ENCODE measurements around the gene AMOTL1.
"Not testable (repeated sequence)": the region's sequence is repeated elsewhere in the genome, so short reads cannot be mapped to it uniquely, and the experiment has no call there.

The AMOTL1 gene

DNA sequence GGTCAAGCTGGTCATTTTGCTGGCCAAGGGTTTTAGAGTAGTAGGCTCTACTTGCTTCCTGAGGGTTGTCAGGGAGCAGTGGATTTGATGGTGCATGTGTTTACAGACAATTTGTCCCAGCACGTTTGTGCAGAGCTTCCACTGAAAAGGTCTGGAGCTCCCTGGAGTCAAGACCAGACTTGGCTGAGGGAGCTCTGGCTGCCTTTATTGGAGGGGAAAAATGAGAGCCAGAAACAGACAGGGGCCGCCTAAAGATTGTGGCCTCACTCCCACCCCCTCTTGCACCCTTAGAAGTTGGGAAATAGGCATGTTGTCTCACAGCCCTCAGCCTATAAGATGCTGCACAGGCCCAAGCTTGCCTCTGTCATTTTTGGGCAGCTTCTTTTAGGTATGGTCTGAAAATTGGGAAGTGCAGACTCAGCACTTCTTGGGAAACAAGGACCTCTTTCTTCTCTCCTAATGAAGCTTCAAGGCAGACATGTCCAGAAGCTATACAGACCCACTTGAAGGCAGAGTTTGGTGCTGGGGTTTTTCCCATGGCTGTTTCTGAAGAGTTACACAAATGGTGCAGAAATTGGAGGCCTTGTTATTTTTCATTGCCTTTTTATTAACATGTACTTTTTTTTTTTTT lies 55.1 kb downstream of the AMOTL1 start:
- no peak for DNase-seq (ENCODE audit: low read depth, low spot score)

DNA sequence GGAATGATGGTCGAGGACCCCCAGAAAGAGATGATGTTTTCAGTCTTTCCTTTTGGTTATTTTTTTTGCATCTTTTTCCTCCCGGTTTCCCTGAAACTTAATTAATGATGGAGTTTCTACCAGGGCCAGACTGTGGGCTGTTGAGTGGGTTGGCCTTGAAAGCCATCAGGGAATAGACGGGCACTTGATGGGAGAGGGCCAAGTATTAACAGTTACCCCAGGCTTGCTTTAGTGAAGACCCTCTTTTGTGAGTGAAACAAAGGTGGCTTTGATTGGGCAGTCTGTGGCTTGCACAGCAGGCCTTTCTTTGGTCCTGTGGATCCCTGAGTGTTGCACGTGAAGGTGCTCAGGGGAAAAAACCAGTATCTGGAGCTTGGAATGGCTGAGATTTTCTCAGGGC lies 56.9 kb downstream of the AMOTL1 start:
- DNase-seq (ENCODE audit: low read depth, low spot score): no peak

DNA sequence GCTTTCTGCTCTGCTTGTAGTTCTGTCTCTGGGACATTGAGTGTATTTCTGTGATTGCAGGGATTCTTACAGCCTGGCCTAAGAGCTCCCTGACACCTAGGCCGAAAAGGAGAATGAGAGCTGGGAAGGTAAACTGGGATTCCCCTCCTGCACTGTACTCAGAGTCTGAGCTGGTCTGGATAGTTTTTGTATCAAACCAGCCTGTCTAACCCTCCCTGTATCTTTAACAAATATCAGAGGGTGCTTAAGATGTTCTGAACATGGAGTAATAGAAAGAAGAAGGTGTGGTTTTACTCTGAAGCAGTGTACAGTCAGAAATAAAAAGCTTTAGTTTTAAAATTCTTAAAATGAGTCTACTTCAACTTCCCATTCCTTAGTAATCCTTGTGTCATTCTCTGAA lies 57.3 kb downstream of the AMOTL1 start:
- no peak for DNase-seq (ENCODE audit: low read depth, low spot score)

DNA sequence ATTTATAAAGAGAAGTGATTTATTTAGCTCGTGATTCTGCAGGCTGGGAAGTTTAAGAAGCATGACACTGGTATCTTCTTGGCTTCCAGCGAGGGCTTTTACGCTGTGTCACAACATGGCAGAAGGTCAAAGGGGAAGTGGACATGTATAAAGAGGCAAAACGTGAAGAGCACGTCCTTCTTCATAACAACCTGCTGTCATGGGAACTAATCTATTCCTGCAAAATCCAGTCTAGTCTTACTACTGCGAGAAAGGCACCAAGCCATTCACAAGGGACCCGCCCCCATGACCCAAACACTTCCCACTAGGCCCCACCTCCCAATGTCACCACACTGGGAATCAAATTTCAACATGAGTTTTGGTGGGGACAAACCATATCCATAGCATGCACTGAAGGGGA lies 58.3 kb downstream of the AMOTL1 start:
- no peak for DNase-seq (ENCODE audit: low read depth, low spot score)

GRCh38 chr11:94828088-94828487 lies 59.9 kb downstream of the AMOTL1 start:
- no peak for DNase-seq (ENCODE audit: low read depth, low spot score)

DNA sequence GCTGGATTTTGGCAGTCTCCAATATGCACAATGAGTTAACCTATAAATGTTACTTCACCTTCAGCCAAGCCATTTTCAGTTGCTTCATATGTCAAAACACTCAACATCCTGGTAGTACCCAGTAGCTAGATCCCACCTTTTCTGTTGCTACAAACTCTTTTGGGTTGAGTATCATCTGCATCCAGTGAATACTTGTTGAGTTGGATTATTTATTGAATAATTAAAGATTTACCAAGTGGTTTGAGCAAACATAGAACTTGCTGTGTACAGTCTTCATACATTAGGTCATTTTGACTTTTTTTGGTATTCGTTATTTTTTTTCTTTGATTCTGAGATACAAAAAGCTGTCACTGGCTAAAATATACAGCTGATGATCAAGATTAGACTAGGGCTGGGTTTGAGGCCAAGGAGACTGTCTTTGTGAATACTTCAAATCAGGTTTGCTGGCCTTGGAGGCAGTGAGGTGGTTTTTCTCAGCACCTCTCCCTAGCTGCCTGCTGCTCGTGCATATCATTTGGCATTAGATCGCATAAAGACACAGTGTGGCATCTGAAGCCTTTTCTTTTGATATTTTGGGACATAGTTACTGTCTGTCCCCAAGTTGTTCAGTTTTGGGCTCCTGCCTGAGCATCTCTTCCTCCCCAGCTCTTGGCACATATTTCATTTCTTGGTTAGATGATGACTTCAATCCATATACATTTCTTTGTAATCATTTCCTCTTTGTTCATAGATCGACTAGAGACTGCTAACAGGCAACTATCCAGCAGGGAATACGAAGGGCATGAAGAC lies 62.8 kb downstream of the AMOTL1 start:
- no peak for DNase-seq (ENCODE audit: low read depth, low spot score)

DNA sequence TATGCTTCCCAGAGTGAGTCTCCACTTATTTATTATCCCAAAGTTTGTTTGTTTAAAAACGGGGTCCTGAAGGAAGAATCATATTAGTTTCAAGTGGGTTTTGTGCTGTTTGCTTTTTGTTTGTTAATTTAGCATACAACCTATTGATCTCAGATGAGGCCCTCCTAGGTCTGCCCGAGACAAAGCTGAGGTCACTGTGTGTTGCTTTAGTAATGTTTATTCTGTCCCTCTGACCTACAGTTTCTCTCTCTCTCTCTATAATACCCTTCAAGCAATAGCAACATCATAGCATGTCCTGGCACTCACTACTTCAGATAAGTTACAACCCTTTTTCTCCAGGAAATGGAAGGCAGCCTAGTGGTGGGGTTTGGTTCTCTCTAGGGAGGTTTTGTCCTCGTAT lies 63.4 kb downstream of the AMOTL1 start:
- DNase-seq (ENCODE audit: low read depth, low spot score): no peak

DNA sequence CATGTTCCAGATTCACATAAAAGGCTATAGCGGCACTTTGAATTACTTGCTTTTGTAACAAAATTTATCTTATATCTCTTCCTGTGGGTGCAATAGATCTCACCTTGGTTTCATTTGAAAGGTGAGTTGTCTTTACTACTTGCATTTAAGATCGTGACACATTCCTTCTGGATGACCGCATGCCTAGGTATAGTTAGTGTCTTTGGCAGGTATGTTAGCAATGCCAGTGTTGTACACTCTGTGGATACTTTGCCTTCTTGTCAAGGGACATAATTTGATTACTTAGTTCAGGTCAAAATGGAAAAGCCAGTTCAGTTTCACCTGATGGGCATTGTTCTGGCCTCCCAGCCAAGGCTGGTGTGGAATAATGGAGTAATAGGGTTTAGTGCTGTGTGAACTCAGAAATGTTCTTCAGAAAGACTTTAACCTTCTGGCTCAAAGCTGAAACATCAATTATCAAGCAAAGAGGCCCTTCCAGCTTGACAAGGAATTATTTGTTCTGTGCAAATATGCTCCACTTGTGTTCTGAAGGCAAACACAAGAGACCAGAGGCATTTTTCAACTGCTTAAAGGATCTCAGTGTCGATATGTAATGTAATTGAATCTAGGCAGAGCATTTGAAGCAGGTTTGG lies 64.6 kb downstream of the AMOTL1 start:
- no peak for DNase-seq (ENCODE audit: low read depth, low spot score)

- no peak for DNase-seq (ENCODE audit: low read depth, low spot score)
Observed at GRCh38 chr11:94834911-94835593, 66.9 kb downstream of the AMOTL1 start.

- no peak for DNase-seq (ENCODE audit: low read depth, low spot score)
Observed at GRCh38 chr11:94835594-94835927, 67.4 kb downstream of the AMOTL1 start.

DNA sequence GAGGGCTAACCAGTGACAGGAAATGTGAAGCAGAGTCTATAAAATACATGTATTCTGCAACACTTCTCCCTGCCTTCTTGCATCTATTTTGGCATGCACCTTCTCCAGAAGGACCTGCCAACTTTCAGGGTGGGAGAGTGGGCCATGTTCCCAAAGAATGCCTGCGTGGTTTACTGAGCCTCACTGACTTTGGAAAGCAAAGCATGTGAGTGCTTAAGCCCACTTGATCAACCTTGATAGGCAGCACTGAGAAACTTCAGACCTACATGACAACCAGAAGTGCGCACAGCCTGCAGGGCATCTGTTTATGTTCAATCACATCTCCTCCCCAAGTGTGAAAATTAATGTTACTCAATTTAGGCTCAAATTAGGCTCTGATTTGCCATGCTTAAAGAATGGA lies 69.2 kb downstream of the AMOTL1 start:
- DNase-seq (ENCODE audit: low read depth, low spot score): no peak

DNA sequence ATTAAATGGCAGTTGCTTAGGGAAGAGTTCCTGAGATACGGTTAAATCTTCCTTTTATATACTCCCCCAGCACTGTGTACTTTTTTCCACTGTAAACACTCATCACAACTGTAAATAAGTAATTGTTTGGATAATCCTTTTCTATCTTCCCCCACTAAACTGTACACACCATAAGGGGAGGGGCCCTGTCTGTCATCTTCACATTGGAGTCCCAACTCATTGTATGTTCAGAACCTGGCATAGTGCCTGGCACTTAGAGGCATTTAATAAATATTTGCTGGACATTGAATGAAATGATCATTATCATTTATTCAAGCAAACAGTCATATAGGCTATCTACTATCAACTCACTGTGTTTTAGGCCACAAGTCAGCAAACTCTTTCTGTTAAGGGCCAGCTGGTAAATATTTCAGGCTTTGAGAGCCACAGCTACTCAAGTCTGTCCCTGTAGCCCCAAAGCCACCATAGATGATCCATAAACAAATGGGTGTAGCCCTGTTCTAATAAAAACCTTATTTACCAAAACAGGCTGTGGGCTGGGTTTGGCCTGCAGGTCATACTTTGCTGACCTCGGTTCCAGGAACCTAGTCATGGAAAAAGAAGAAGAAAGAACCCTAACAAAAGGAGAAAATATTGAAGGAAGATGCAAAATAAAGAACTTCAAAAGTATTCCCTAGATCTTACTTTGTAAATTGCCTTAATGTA lies 70.0 kb downstream of the AMOTL1 start:
- DNase-seq (ENCODE audit: low read depth, low spot score): no peak

DNA sequence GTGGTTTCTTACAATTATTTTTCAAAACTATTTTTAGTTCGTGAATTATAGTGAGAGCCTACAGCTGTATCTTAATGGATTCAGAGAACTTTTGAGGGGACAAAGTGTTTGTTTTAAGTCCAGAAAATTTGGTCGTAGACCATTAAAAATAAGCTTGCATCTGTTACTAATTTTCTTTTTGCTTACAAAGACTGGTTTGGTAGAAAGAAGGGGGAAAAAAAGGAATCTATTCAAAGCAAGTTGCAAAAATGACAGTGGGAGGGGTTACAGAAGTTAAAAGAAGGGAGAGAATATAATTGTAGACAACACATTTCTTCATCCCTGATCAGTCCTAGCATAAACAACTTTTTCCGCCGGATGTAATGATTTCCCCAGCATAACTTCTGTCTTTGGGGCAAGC lies 72.1 kb downstream of the AMOTL1 start:
- no peak for DNase-seq (ENCODE audit: low read depth, low spot score)

- DNase-seq (ENCODE audit: low read depth, low spot score): no peak
Observed at GRCh38 chr11:94844031-94844430, 75.9 kb downstream of the AMOTL1 start.

DNA sequence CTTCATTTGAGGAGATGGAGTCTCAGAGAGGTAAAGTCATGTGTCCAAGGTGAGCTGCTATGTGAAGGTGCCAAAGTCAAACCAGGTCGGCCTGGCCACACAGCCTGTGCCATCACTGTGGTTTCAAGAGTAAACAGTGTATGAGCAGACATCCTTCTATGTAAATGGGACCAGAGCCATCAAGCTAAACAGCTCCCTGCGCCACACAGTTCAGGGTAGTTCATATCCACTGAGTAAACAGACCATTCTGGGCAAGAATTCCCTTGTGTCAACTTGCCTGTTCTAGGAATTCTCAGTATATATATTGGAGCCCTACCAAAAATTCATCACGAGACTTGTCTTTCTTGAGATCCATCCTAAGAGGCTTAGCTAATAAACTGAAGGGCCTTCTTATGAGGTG lies 77.5 kb downstream of the AMOTL1 start:
- peak; percentile 54 for DNase-seq (ENCODE audit: low read depth, low spot score)

GRCh38 chr11:94849839-94850238 lies 81.7 kb downstream of the AMOTL1 start:
- no peak for DNase-seq (ENCODE audit: low read depth, low spot score)

DNA sequence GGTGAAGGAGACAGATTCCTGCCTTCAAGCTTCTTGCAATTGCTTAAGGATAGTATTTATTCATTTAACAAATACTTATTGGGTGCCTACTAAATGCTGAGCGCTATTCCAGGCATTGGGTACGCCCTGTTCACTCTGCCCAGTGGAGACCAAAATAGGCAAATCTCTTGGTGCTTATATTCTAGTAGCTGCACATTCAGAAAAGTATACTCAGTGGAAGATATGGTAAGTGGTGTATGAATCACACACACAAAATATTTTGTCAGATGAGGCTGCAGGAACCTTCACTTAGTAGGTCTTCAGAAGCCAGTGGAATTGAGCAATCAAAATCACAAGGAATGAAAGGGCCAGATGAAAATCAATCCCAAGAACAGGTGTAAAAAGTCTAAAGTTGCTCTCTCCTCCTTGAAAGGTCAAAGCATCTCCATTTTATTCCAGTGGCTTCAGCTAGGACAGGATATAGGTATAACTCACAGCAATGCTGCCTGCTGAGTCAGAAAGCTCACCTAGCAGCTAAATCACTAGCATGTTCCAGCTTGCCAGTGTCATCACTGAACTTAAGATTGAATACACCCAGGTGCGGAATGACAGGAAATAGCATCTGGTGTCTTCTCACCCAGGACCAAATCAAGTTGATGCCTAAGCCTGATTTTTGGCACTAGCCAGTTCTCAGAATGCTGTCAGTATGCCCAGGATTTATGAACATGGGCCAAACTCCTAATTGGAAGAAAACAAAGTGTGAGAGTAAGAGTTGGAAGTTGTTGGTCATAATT lies 83.9 kb downstream of the AMOTL1 start:
- DNase-seq (ENCODE audit: low read depth, low spot score): no peak

- DNase-seq (ENCODE audit: low read depth, low spot score): not testable (repeated sequence)
Observed at GRCh38 chr11:94853288-94853687, 85.1 kb downstream of the AMOTL1 start.

DNA sequence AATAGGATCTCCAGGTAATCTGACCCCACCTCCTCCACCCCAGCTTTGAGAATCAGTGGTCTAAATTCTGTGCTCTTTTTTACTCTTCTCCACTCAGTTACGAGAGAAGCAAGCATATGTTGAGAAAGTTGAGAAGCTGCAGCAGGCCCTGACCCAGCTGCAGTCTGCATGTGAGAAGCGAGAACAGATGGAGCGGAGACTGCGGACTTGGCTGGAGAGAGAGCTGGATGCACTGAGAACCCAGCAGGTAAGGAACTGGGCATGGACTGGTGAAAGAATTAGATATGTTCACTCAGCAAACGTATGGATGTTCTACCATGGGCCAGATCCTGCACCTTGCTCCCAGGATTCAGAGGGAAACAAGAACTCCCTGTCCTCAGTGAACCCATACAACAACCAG lies 85.7 kb downstream of the AMOTL1 start:
- DNase-seq (ENCODE audit: low read depth, low spot score): no peak

DNA sequence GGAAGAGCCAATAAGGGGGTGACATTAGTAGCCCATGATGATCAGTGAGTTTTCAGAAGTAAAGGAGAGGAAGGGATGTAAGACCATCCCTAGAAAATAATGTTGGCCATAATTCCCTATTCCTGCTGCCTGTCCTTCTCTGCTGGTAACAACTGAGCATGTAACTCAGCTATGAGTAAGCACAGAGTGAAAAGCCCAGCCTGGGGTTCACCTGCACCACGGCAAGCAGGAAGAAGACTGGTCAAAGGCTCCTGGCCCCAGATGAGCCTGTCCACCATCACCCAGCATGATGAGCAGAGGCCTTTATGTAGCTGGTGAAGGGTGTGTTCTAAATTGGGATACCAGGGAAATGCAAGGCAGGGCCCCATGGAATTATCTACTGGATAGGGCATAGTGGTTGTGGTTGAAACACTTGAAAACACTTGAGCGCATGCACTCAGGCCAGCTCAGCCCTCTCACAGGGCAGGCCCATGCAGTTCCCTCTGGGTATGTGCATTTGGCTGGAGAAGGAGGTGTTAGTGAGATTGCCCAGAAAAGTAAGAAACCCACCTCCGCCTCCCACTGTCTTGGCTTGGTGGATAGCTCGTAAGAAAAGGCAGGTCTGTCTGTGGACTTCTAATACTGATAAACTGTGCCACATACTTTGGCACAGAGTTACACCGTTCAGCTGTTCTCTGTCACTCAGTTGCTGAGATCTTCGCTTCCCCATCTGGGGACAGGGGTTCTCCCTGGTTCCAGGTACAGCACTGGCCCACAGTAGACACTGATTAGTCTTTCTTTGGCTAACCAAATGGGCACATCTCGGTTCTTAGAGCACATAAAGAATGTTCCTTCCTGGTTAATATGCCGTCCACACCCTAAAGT lies 86.8 kb downstream of the AMOTL1 start:
- DNase-seq (ENCODE audit: low read depth, low spot score): no peak
